BJ (cell line): ENCODE results near the gene MTA1. TPM values are rescaled to one million over a fixed set of nuclear protein-coding genes. Genes with fewer than 3 reads are reported as not detected.

Source experiments
- CTCF ChIA-PET: fragments of 350-600 bp; formaldehyde crosslinking; extraction: SDS; loops from one replicate; lab custom pipeline; 2021; ENCODE audit warnings: antibody characterized with exemption, inconsistent platforms; lab: Yijun Ruan, JAX
- POLR2A ChIA-PET: fragments of 300-600 bp; sonication (Branson Sonifier 250); formaldehyde crosslinking; extraction: SDS; loops from one replicate; lab custom pipeline; 2021; ENCODE audit warnings: antibody characterized with exemption; lab: Charles Lee
- DNase-seq: peaks from one replicate; pipeline ENCODE4 v3.0.0-alpha.2; 2011; ENCODE audit warnings: low read depth
- H3K27me3 ChIP-seq: 2 replicates; pipeline ENCODE4 v1.6.0; 2011; ENCODE audit warnings: low read length; ENCODE audit not compliant: control insufficient read depth, insufficient read depth
- H3K36me3 ChIP-seq: 2 replicates; pipeline ENCODE4 v1.5.1; 2011; ENCODE audit warnings: low read length; ENCODE audit not compliant: control insufficient read depth, insufficient read depth
- H3K4me3 ChIP-seq: 2 replicates; pipeline ENCODE4 v1.5.1; 2011; ENCODE audit warnings: low read depth, mild to moderate bottlenecking, control low read depth, low read length
- CTCF ChIP-seq: IDR thresholded peaks from 2 replicates; pipeline ENCODE4 v1.5.1; 2011; ENCODE audit warnings: low read depth, mild to moderate bottlenecking, control low read depth, inconsistent platforms, low read length, moderate library complexity; ENCODE audit not compliant: insufficient read depth
- polyA plus RNA-seq: library from polyadenylated mRNA; depleted of rRNA; stranded (reverse); fragments of >200 nt; gene quantifications from 2 replicates; pipeline ENCODE4 v1.2.3, GENCODE V29; 2011

The MTA1 gene
- polyA plus RNA-seq, 1 experiment = 48.8 TPM

DNA sequence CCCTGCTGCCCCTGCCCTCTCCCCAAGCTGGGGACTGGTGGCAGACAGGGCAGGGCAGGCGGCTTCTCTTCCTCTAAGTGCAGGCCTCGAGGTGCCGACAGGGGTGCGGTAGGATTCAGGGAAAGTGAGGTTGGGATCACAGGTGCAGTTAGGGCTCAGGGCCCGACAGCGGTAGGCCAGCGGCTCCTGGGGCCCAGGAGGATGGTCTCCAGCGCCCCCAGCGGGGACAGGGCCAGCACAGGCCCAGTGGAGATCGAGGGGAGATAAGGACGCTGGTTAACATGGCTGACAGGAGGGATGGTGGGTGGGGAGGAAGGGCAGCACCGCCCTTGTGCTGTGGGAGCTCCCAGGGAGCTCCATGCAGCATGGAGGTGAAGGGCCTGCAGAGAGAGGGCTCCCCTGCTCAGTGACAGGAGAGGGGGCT, 66.1 kb downstream of the MTA1 start:
- ChIA-PET CTCF (no interaction called here), POLR2A (no interaction called here)
- H3K27me3 ChIP-seq = peaks cover 6% of the 10 kb centered on the region; the same call in 1 of the 2 replicates
- TF ChIP-seq CTCF = peak; percentile 21; the same call in 1 of the 2 replicates
- H3K4me3 ChIP-seq = no peak overlapping the region
- no peaks in the 10 kb centered on the region for H3K36me3 ChIP-seq
- DNase-seq = no peak

DNA sequence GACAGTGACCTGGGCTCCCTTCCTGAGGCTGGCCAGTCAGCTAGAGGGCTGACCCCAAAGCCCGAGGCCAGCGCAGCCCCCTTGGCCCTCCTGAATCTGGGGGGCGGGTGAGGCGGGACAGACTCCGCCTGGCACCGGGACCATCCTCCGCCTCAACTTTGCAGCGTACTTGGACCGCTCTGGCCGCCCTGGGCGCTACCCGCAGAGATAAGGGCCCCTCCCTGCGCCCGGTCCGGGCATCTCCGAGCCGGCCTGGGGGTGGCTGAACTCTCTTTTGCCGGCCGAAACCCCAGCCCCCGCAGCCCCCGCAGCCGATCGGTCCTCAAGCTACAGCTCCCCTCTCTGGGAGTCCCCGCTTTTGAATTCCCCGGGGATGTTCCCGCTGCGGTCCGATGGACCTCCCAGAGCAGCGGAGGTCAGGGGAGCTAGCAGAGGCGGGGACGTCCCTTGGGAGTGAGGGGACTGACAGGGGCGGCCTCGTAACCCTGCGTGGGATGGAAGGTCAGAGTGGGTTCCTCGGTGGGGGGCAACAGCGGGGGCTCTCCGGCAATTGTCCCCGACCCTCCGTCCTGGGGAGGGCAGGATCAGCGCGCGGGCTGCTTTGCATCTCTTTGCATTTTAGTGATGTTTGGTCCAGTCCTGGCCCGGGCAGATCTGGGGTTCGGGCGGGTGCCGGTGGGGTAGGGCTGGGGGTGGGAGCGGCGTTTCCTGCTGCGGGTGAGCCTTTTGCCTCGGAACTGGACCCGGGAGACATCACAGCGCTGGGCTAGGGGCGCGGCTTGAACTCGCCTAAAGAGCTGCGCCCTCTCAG, 66.7 kb downstream of the MTA1 start, which contains the start of gene CRIP1:
Gene CRIP1 (plus strand): TSS at position 724 of the 811 bp plus-strand sequence. CDS start 374 bp downstream, outside the sequence.
- ChIA-PET CTCF (no interaction called here), POLR2A (no interaction called here)
- H3K27me3 ChIP-seq = peaks cover 6% of the 10 kb centered on the region; the same call in 1 of the 2 replicates
- no peak for TF ChIP-seq CTCF
- H3K4me3 ChIP-seq = no peak within 1 kb of the TSS
- no peaks in the 10 kb centered on the region for H3K36me3 ChIP-seq
- DNase-seq = no peak

DNA sequence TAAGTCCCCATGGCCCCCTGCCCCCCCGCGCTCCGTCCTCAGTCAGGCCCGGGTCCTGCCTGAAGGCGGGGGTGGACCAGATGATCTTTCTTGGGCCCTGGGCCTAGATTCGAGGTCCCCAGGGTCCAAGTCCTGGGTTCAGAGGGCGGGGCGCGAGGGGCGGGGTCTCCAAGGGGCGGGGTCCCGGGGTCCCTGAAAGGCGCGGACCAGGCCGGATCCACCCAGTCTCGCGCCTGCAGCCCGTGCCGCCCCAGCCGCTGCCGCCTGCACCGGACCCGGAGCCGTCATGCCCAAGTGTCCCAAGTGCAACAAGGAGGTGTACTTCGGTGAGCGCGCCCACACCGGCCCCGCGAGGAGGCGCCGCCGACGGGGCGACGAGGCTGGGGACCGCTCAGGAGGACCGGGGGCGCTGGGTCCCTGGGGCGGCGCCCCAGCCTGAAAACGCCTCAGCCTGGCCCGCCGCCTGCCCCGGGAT, 67.4 kb downstream of the MTA1 start:
- H3K36me3 ChIP-seq = no peaks in the 10 kb centered on the region
- POLR2A ChIA-PET = no interaction called here
- TF ChIP-seq CTCF = no peak
- no peak for DNase-seq
- CTCF ChIA-PET = no interaction called here
- H3K27me3 ChIP-seq = peaks cover 6% of the 10 kb centered on the region; the same call in 1 of the 2 replicates
- no peak overlapping the region for H3K4me3 ChIP-seq

- CTCF ChIA-PET = no interaction called here
- no peak for TF ChIP-seq CTCF
- DNase-seq = no peak
- POLR2A ChIA-PET = no interaction called here
- H3K36me3 ChIP-seq = no peaks in the 10 kb centered on the region
- no peak overlapping the region for H3K4me3 ChIP-seq
- peaks cover 6% of the 10 kb centered on the region; the same call in 1 of the 2 replicates for H3K27me3 ChIP-seq
Measured at GRCh38 chr14:105487449-105487985, 67.9 kb downstream of the MTA1 start.
